Left ventricle myocardium inferior (tissue), 1 donor: ENCODE data around the gene SPOUT1. TPM values are rescaled to one million over a fixed set of nuclear protein-coding genes. Genes with fewer than 3 reads are reported as not detected.
"Not testable (repeated sequence)": the region's sequence is repeated elsewhere in the genome, so short reads cannot be mapped to it uniquely, and the experiment has no call there.

Source experiments
- DNase-seq: peaks from one replicate; pipeline ENCODE4 v3.0.0-alpha.2; 2020
- H3K27ac ChIP-seq: fragments of 200-600 bp; replicated peaks from 2 replicates; pipeline ENCODE4 v1.8.0; 2021
- H3K27me3 ChIP-seq: fragments of 200-600 bp; 2 replicates; pipeline ENCODE4 v1.8.0; 2021; ENCODE audit warnings: low read depth
- H3K36me3 ChIP-seq: fragments of 200-600 bp; 2 replicates; pipeline ENCODE4 v1.8.0; 2021
- H3K4me1 ChIP-seq: fragments of 200-600 bp; 2 replicates; pipeline ENCODE4 v1.8.0; 2021
- H3K4me3 ChIP-seq: fragments of 200-600 bp; 2 replicates; pipeline ENCODE4 v1.8.0; 2021; ENCODE audit warnings: mild to moderate bottlenecking, moderate library complexity
- H3K9me3 ChIP-seq: fragments of 200-600 bp; replicated peaks from 2 replicates; pipeline ENCODE4 v1.8.0; 2021
- intact Hi-C: fragments of 100-400 bp; cut with micrococcal nuclease; formaldehyde crosslinking; loops from one replicate; pipeline ENCODE4 v1.11.0; 2022
- total RNA-seq: library from RNA; stranded (reverse); fragmentation: NEBNext Ultra II Directional; extraction: Animal tissue kit (Norgen Biotek cat#: 25700); gene quantifications from one replicate; pipeline ENCODE4 v1.2.1, GENCODE V29; 2021
- TF ChIP-seq, protein P1 (sequence below): fragments of 200-600 bp; IDR thresholded peaks from 2 replicates; pipeline ENCODE4 v1.8.0; 2021; ENCODE audit warnings: antibody characterized with exemption, mild to moderate bottlenecking, borderline replicate concordance
- donor health status: DM: no; HTN: yes; CAD: no; lungs with severe emphysema.

Gene SPOUT1
- total RNA-seq, 1 donor from 2014 or later = 17.5 TPM

- intact Hi-C loops = no loop called here
- peak within 1 kb of the TSS; percentile 100 for H3K4me3 ChIP-seq
Observed at GRCh38 chr9:128786681-128787601, 42.7 kb downstream of the SPOUT1 start, which contains the start of gene TBC1D13. Gene TBC1D13, plus strand, starts transcription at chr9:128787253. Its CDS starts 101 bp downstream, at chr9:128787354.

DNA sequence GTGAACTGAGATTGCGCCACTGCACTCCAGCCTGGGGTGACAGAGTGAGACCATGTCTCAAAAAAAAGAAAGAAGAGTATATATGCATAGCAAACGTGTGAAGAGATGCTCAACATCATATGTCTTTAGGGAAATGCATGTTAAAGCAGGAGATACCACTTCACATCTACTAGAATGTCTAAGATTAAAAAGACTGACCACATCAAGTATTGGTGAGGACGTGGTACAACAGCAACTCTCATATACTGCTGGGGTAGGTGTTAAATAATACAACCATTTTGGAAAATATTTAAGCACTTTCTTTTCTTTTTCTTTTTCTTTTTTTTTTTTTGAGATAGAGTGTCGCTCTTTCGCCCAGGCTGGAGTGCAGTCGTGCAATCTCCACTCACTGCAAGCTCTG is 44.2 kb downstream of the SPOUT1 start:
- Histone ChIP-seq H3K27ac (no peak overlapping the region), H3K4me1 (peaks cover 21% of the 10 kb centered on the region), H3K27me3 (no peaks in the 10 kb centered on the region), H3K4me3 (no peak overlapping the region), H3K9me3 (peaks cover 6% of the 10 kb centered on the region), H3K36me3 (peaks cover 14% of the 10 kb centered on the region)
- intact Hi-C loops = no loop called here
- DNase-seq = no peak
- TF ChIP-seq, protein P1, sequence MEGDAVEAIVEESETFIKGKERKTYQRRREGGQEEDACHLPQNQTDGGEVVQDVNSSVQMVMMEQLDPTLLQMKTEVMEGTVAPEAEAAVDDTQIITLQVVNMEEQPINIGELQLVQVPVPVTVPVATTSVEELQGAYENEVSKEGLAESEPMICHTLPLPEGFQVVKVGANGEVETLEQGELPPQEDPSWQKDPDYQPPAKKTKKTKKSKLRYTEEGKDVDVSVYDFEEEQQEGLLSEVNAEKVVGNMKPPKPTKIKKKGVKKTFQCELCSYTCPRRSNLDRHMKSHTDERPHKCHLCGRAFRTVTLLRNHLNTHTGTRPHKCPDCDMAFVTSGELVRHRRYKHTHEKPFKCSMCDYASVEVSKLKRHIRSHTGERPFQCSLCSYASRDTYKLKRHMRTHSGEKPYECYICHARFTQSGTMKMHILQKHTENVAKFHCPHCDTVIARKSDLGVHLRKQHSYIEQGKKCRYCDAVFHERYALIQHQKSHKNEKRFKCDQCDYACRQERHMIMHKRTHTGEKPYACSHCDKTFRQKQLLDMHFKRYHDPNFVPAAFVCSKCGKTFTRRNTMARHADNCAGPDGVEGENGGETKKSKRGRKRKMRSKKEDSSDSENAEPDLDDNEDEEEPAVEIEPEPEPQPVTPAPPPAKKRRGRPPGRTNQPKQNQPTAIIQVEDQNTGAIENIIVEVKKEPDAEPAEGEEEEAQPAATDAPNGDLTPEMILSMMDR = no peak

More at GRCh38 chr9:128786681-128787601, 42.7 kb downstream of the SPOUT1 start, which contains the start of gene TBC1D13:
- TF ChIP-seq, protein P1 = no peak
- H3K27me3 ChIP-seq = no peaks in the 10 kb centered on the region
- peaks cover 28% of the 10 kb centered on the region for H3K36me3 ChIP-seq
- H3K4me1 ChIP-seq = peaks cover 21% of the 10 kb centered on the region
- H3K27ac ChIP-seq = peak within 1 kb of the TSS; percentile 94
- no peaks in the 10 kb centered on the region for H3K9me3 ChIP-seq
- peak; percentile 93 for DNase-seq

DNA sequence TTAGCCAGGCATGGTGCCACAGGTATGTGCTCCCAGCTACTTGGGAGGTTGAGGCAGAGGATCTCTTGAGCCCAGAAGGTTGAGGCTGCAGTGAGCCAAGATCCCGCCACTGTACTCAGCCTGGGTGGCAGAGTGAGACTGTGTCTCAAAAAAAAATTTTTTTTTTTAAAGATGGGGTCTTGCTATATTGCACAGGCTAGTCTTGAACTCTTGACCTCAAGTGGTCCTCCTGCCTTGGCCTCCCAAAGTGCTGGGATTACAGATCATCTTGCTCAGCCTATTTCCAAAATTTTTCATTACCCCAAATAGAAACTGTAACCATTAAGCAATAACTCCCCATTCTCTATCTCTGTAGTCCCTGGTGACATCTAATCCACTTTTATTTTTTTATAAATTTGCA is 46.9 kb downstream of the SPOUT1 start:
- Histone ChIP-seq H3K27ac (no peak overlapping the region), H3K4me1 (peaks cover 11% of the 10 kb centered on the region), H3K4me3 (no peak overlapping the region), H3K36me3 (no peaks in the 10 kb centered on the region), H3K27me3 (no peaks in the 10 kb centered on the region), H3K9me3 (peaks cover 6% of the 10 kb centered on the region)
- intact Hi-C loops = no loop called here
- DNase-seq = no peak
- TF ChIP-seq, protein P1 = no peak

- H3K9me3 ChIP-seq = peaks cover 8% of the 10 kb centered on the region
- H3K4me3 ChIP-seq = no peak overlapping the region
- no peaks in the 10 kb centered on the region for H3K27me3 ChIP-seq
- no peak for DNase-seq
- intact Hi-C loops = no loop called here
- TF ChIP-seq, protein P1 = no peak
- H3K27ac ChIP-seq = no peak overlapping the region
- no peaks in the 10 kb centered on the region for H3K36me3 ChIP-seq
- peaks cover 1% of the 10 kb centered on the region for H3K4me1 ChIP-seq
Observed at GRCh38 chr9:128781187-128782070, 48.2 kb downstream of the SPOUT1 start.

GRCh38 chr9:128780093-128780492 is 49.5 kb downstream of the SPOUT1 start:
- H3K4me1 ChIP-seq, H3K36me3 ChIP-seq, intact Hi-C loops, H3K4me3 ChIP-seq, DNase-seq, H3K27me3 ChIP-seq, H3K27ac ChIP-seq: not testable (repeated sequence)
- peaks cover 17% of the 10 kb centered on the region for H3K9me3 ChIP-seq
